ENCODE data around the gene LRRFIP1. TPM values are rescaled to one million over a fixed set of nuclear protein-coding genes. Genes with fewer than 3 reads are reported as not detected.
"Not testable (repeated sequence)": the region's sequence is repeated elsewhere in the genome, so short reads cannot be mapped to it uniquely, and the experiment has no call there.

The LRRFIP1 gene
- polyA plus RNA-seq, 1 donor from 2014 or later = 96.3 TPM

GRCh38 chr2:237782181-237782580, 154.8 kb downstream of the LRRFIP1 start:
- TF ChIP-seq MXI1 (conservative IDR thresholded peaks at IDR 0.05; ENCODE audit: poor library complexity, severe bottlenecking) (no peak), EP300 (conservative IDR thresholded peaks at IDR 0.05; ENCODE audit: poor library complexity, severe bottlenecking) (no peak), SMC3 (conservative IDR thresholded peaks at IDR 0.05; ENCODE audit: poor library complexity) (no peak), POLR2AphosphoS5 (IDR thresholded peaks at IDR 0.05) (no peak), RAD21 (conservative IDR thresholded peaks at IDR 0.05) (no peak), EZH2 (IDR thresholded peaks at IDR 0.05; ENCODE audit: borderline replicate concordance, insufficient read depth, low read length, poor library complexity, severe bottlenecking) (no peak), TAF1 (IDR thresholded peaks at IDR 0.05; ENCODE audit: low read depth) (no peak), REST (IDR thresholded peaks at IDR 0.05; ENCODE audit: borderline replicate concordance) (no peak)
- TF ChIP-seq, protein P1, sequence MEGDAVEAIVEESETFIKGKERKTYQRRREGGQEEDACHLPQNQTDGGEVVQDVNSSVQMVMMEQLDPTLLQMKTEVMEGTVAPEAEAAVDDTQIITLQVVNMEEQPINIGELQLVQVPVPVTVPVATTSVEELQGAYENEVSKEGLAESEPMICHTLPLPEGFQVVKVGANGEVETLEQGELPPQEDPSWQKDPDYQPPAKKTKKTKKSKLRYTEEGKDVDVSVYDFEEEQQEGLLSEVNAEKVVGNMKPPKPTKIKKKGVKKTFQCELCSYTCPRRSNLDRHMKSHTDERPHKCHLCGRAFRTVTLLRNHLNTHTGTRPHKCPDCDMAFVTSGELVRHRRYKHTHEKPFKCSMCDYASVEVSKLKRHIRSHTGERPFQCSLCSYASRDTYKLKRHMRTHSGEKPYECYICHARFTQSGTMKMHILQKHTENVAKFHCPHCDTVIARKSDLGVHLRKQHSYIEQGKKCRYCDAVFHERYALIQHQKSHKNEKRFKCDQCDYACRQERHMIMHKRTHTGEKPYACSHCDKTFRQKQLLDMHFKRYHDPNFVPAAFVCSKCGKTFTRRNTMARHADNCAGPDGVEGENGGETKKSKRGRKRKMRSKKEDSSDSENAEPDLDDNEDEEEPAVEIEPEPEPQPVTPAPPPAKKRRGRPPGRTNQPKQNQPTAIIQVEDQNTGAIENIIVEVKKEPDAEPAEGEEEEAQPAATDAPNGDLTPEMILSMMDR (IDR thresholded peaks at IDR 0.05; ENCODE audit: poor library complexity, severe bottlenecking) = no peak
- H3K4me2 ChIP-seq (ENCODE audit: low read length) = no peak overlapping the region
- H3K4me3 ChIP-seq (ENCODE audit: low read length) = no peak overlapping the region
- no peaks in the 10 kb centered on the region for H3K79me2 ChIP-seq (replicated peaks; ENCODE audit: insufficient read depth, low read length)
- no peaks in the 10 kb centered on the region for H3F3A ChIP-seq (ENCODE audit: insufficient read depth, low read length, poor library complexity, severe bottlenecking)
- peaks cover 4% of the 10 kb centered on the region for H3K9me3 ChIP-seq (ENCODE audit: low read length)
- no peaks in the 10 kb centered on the region for H3K27me3 ChIP-seq (ENCODE audit: insufficient read depth, low read depth, low read length)
- H2AFZ ChIP-seq (ENCODE audit: low read depth, low read length) = no peak overlapping the region
- no peaks in the 10 kb centered on the region for H3K9me2 ChIP-seq (ENCODE audit: insufficient read depth, low read length)
- H3K9ac ChIP-seq (ENCODE audit: low read length) = no peak overlapping the region
- no peaks in the 10 kb centered on the region for H4K20me1 ChIP-seq (ENCODE audit: insufficient read depth)
- H3K27ac ChIP-seq (ENCODE audit: low read length) = no peak overlapping the region
- peaks cover 4% of the 10 kb centered on the region for H3K36me3 ChIP-seq (ENCODE audit: insufficient read depth, low read length)

DNA sequence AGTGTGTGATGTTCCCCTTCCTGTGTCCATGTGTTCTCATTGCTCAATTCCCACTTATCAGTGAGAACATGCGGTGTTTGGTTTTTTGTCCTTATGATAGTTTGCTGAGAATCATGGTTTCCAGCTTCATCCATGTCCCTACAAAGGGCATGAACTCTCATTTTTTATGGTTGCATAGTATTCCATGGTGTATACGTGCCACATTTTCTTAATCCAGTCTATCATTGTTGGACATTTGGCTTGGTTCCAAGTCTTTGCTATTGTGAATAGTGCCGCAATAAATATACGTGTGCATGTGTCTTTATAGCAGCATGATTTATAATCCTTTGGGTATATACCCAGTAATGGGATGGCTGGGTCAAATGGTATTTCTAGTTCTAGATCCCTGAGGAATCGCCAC, 156.3 kb downstream of the LRRFIP1 start:
- not testable (repeated sequence) for H3K9ac ChIP-seq (ENCODE audit: low read length); H3K79me2 ChIP-seq (replicated peaks; ENCODE audit: insufficient read depth, low read length); H3K9me2 ChIP-seq (ENCODE audit: insufficient read depth, low read length); H3K36me3 ChIP-seq (ENCODE audit: insufficient read depth, low read length); H3K4me2 ChIP-seq (ENCODE audit: low read length); H3F3A ChIP-seq (ENCODE audit: insufficient read depth, low read length, poor library complexity, severe bottlenecking); H3K27me3 ChIP-seq (ENCODE audit: insufficient read depth, low read depth, low read length); H3K27ac ChIP-seq (ENCODE audit: low read length); H3K9me3 ChIP-seq (ENCODE audit: low read length); H2AFZ ChIP-seq (ENCODE audit: low read depth, low read length); H3K4me3 ChIP-seq (ENCODE audit: low read length); H4K20me1 ChIP-seq (ENCODE audit: insufficient read depth)

DNA sequence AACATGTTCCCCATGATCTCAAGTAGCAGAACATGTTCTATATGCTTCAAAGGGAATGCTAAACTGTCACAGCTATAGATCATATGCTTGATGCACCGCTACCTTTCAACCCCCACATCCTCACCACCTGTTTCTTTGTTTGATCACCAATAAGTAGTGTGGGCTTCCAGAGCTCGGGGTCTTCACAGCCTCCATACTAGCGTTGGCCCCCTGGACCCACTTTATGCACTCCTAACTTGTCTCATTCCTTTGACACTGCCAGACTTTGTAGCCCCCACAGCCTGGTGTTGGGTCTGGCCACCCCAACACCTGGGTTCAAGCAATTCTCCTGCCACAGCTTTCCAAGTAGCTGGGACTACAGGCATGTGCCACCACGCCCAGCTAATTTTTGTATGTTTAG, 159.5 kb downstream of the LRRFIP1 start:
- no peak overlapping the region for H3K9ac ChIP-seq (ENCODE audit: low read length)
- no peaks in the 10 kb centered on the region for H3K27me3 ChIP-seq (ENCODE audit: insufficient read depth, low read depth, low read length)
- H3K9me2 ChIP-seq (ENCODE audit: insufficient read depth, low read length) = no peaks in the 10 kb centered on the region
- H3K36me3 ChIP-seq (ENCODE audit: insufficient read depth, low read length) = no peaks in the 10 kb centered on the region
- H3K4me3 ChIP-seq (ENCODE audit: low read length) = no peak overlapping the region
- TF ChIP-seq SMC3 (conservative IDR thresholded peaks at IDR 0.05; ENCODE audit: poor library complexity) (no peak), EZH2 (IDR thresholded peaks at IDR 0.05; ENCODE audit: borderline replicate concordance, insufficient read depth, low read length, poor library complexity, severe bottlenecking) (no peak), EP300 (conservative IDR thresholded peaks at IDR 0.05; ENCODE audit: poor library complexity, severe bottlenecking) (no peak), RAD21 (conservative IDR thresholded peaks at IDR 0.05) (no peak)
- TF ChIP-seq, protein P1 (IDR thresholded peaks at IDR 0.05; ENCODE audit: poor library complexity, severe bottlenecking) = no peak
- H2AFZ ChIP-seq (ENCODE audit: low read depth, low read length) = no peak overlapping the region
- no peak overlapping the region for H3K4me2 ChIP-seq (ENCODE audit: low read length)
- no peaks in the 10 kb centered on the region for H3K79me2 ChIP-seq (replicated peaks; ENCODE audit: insufficient read depth, low read length)
- H4K20me1 ChIP-seq (ENCODE audit: insufficient read depth) = no peaks in the 10 kb centered on the region
- peaks cover 6% of the 10 kb centered on the region for H3K9me3 ChIP-seq (ENCODE audit: low read length)
- no peaks in the 10 kb centered on the region for H3F3A ChIP-seq (ENCODE audit: insufficient read depth, low read length, poor library complexity, severe bottlenecking)
- no peak overlapping the region for H3K27ac ChIP-seq (ENCODE audit: low read length)
